LNCAP (cell line): ENCODE measurements around the gene ARIH1.

ENCODE experiments used
- CTCF ChIP-seq: fragments of 450-650 bp; IDR thresholded peaks from 2 replicates; pipeline ENCODE4 v1.5.1; 2017; ENCODE audit warnings: mild to moderate bottlenecking

ARIH1 gene

GRCh38 chr15:72502220-72502809, 28.2 kb downstream of the ARIH1 start:
- no peak for TF ChIP-seq CTCF

DNA sequence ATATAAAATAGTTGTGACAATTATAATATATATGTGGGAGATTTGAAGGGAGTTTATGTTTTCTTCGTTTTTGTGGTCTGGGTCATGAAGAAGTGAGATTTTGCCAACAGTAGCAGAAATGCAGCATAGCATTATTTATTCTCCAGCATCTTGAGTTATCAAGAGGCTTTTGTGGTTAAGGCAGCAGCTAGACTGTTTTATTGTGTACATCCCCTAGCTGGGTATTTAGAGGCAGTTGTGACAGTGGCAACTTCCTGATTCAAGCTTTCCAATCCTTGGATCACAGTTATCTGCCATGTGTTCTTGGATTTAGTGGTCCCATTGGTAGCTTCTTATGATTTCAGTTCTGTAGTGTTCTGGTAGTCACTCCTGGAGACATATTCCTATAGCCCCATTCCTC, 29.0 kb downstream of the ARIH1 start:
- TF ChIP-seq CTCF = no peak

DNA sequence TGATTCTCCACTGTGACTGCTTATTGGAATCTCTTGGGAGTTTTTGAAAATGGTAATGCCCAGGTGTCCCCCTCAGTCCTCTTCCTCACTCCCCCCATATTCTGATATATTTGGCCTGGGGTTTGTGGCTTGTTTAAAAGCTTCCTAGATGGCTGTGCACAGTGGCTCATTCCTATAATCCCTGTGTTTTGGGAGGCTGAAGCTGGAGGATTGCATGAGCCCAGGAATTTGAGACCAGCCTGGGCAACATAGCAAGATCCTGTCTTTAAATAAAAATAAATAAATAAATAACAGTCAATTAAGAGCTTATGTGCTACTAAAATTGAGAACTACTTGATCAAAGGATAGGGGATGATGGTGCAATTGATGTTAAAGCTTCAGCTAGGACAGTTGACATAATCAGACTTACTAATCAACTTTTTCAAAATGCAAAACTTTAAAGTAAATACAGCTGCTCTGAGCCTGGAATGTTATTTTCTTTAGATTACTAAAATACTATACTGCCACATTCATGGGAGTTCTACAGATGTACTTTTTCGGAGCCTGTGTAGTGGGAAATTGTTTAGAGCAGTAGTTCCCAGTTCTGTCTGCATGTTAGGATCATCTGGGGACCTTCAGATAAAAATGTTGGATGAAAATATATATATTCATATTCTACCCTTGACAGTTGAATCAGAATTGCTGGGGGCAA, 33.4 kb downstream of the ARIH1 start:
- no peak for TF ChIP-seq CTCF

- TF ChIP-seq CTCF = no peak
Observed at GRCh38 chr15:72509484-72509883, 35.4 kb downstream of the ARIH1 start.

DNA sequence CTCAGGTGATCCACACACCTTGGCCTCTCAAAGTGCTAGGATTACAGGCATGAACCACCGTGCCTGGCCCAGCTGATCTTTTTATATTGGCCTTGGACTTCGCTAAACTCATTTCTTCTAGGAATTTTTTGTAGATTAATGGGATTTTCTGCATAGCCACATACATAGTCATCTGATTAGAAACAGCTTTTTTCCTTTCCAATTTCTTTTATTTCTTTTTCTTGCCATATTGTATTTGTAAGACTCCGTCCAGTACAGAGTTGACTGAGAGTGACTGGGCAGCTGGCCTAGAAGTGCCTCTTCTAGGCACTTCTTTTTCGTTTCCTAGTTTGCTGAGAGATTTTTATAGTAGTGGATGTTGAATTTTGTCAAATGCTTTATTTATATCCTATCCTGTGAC, 37.4 kb downstream of the ARIH1 start:
- no peak for TF ChIP-seq CTCF

DNA sequence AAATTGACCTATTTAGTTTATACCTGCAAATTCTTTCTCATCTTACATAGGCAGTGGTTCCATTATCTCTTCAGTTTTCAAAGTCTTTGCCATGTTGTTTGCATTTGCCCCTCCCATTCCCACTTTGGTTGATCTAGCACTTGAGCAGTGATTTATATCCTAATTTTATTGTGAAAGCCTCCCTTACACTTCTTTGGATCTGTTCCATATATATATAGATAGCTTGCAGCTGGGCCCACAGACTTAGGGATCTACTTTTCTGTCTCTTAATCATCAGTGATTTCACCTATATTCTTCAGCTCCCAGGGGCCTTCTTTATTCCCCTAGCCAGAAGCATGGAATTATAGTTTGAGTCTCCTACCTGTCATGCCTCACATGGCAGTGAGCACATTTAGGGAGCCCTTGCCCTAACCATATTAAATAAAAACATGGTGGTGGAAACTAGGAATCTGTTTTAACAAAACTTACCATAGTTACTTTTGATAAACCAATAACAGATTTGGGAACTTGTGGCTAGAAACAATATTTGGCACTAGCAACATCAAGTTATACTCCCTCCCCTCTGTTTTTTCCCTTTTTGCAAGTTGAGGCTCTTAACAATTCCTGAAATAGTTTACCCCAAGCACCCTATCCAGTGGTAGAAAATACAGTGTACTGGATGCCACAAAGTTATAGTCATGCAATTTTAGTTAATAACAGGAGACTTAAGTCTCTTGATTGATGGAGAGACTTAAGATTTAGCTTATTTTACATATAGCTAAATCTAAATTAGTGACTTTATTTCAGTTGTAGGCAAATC, 41.7 kb downstream of the ARIH1 start:
- TF ChIP-seq CTCF = no peak

DNA sequence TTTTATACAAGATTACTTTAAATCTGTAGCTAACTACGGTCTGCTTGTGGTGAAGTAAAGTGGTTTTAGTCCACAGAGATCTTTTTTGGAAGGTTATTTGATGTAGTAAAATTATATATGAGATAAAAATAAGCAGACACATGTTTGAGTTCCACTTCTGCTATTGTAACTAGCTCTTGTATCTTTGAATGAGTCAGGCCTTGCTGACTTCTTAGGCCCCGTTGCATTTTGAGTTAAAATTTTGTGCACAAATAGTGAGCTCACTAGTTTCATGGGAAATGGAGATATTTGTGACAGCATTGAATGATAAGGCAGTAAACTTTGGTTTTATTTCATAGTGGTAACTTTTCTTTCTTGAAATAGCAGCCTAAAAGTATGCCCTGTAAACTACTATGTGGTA, 42.6 kb downstream of the ARIH1 start:
- no peak for TF ChIP-seq CTCF
